Activated T-cell treated with anti-CD3 and anti-CD28 coated beads, Interleukin-2, amount 50 U/mL, for 48 hours (primary cell): ENCODE data around the gene LRRC27.
A peak's percentile ranks its signal among the peaks of the same experiment; 100 is the strongest.
"Not testable (repeated sequence)": the region's sequence is repeated elsewhere in the genome, so short reads cannot be mapped to it uniquely, and the experiment has no call there.

Experiments
- DNase-seq, 2 experiments: peaks; one replicate each; pipeline ENCODE4 v3.0.0-alpha.2; 2020

The LRRC27 gene

DNA sequence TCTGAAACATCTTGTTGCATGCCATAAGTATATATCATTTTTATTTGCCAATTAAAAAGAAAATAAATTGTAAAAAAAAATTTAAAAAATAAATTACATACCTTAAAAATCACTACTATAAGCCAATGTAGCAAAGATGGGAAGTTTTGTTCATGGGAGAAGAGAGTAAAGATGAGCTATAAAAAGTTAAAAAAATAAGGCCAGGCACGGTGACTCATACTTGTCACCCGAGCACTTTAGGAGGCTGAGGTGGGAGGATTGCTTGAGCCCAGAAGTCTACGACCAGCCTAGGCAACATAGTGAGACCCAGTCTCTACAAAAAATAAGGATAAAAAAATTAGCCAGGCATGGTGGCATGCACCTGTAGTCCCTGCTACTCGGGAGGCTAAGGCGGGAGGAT, 15.9 kb upstream of the LRRC27 start:
- DNase-seq, result no peak

- DNase-seq, result not testable (repeated sequence)
Measured at GRCh38 chr10:132317477-132317876, 14.5 kb upstream of the LRRC27 start.

- DNase-seq, result peak; percentile 64 to 69
Measured at GRCh38 chr10:132319853-132320653, 11.9 kb upstream of the LRRC27 start.

DNA sequence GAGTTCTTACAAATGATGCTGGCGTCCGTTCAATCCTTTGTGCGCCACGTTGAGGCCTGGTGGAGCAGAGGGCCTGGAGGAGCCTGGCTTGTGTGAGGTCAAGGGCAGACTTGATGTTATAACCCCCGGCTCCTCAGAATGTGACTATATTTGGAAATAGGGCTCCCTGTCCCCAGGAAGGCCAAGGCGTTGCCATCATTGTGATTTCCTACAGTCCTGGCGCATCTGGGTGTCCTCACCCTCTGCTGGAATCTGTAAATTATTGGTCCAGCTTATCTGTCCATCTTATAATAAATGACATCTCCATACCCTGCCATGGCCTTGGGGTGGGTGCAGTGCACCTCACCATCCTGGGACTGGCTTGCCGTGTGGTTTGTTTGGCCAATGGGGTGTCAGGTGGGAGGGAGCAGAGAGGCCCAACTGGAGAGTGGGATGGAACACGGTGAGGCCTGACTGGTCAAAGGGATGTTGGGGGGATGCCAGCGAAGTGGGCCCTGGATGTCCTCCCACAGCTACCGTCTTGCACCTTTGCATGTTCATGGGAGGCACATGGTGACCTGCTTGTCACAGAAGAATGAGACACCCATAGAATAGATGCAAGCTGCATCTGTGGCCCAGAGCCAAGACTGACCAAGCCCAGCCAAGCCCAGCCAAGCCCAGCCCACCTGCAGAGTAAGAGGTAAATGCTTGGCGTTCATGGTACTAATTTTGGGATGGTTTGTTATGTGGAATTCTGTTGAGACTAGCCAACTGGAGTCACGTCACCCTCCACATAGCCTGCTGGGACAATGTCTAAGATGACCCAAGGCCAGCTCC, 11.1 kb upstream of the LRRC27 start:
- DNase-seq, result no peak

- no peak for DNase-seq
Measured at GRCh38 chr10:132321726-132322125, 10.3 kb upstream of the LRRC27 start.

- no peak for DNase-seq
Measured at GRCh38 chr10:132322586-132323048, 9.4 kb upstream of the LRRC27 start.

- DNase-seq, result no peak
Measured at GRCh38 chr10:132324186-132324585, 7.8 kb upstream of the LRRC27 start.

DNA sequence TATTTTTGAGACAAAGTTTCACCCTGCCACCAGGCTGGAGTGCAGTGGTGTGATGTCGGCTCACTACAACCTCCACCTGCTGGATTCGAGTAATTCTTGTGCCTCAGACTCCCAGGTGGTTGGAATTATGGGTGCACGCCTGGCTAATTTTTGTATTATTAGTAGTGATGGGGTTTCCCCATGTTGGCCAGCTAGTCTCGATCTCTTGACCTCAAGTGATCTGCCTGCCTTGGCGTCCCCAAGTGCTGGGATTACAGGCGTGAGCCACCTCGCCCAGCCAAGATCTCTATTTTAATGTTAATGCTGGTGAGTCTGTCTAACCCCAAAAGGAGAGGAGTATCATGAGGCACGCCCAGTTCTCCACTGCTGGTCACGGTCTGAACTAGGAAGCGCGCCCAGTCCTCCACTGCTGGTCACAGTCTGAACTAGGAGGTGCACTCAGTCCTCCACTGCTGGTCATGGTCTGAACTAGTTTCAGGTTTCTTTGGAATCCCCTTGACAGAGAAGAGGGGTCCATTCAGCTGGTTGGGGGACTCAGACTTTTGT, 5.6 kb upstream of the LRRC27 start:
- DNase-seq, result no peak

- DNase-seq, result peak; percentile 61 to 69
Measured at GRCh38 chr10:132326925-132327324, 5.1 kb upstream of the LRRC27 start.

DNA sequence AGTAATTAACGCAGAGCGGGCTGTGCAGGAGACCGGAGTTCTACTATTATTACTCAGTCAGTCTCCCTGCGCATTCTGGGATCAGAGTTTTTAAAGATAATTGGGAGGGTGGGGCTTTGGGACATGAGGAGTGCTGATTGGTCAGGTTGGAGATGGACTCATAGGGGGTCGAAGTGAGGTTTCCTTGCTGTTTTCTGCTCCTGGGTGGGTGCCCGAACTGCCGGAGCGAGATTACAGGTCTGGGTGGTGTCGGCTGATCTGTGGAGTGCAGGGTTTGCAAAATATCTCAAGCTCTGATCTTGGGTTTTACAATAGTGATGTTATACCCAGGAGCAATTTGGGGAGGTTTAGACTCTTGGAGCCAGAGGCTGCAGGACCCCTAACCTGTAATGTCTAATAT, 3.9 kb upstream of the LRRC27 start:
- no peak for DNase-seq

- no peak for DNase-seq
Measured at GRCh38 chr10:132328738-132329137, 3.3 kb upstream of the LRRC27 start.

DNA sequence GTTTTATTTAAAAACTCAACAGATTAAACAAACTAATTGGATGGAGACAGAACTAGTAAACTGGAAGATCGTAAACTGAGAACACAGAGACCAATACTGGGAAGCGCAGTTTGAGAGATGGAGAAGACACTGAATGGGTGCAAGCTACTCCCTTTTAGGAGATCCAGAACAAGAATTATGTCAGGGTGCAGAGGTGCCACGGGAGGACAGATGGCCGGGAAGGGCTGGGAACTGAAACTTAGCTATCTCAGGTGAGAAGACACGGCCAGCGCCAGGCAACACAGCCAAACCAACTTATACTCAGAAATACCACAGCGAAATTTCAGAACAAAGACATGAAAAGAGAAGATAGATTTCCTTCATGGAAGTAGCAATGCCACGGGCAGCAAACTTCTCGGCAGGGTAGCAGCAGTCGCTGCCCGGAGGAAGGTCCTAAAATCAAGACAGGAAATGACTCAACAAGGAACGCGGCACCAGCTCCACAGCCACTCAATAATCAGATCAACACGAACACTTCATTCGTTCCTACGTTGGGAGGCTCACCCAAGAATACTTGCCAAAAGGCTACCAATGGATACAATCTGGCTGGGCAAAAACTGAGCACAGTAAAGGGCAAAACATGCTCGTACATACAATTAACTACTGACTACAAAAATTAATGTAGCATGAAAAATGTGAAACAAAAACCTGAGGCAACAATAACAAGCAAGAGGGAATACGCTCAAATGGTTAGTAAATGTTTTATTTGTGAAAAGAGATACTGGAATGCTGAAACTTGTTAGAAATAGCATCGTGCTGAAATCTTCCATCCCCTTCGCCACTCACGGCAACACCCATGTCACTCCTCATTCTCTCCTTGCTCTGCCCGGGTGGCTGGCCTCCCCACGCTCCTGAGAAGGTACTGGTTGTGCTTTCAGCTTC, 2.2 kb upstream of the LRRC27 start:
- peak; percentile 48 to 52 for DNase-seq

GRCh38 chr10:132330486-132330833, 1.5 kb upstream of the LRRC27 start:
- DNase-seq, result peak in 1 of 2 experiments; percentile 51

DNA sequence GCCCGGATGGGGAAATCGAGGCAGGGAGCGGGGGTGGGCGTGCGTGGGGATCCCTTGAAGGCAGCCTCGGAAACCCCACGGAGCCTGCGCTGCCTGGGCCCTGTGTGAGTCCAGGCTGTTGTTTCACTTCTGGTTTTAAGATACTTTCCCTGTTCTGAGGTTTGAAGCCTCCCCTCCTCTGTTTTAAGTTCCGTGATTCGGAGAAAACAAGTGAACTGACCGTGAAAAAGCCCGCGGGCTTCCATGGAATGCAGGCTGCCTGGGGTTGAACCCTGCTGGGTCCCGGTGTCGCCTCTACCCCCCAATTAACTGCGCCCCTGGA, 401 bp downstream of the LRRC27 start:
- DNase-seq, result no peak

- DNase-seq, result no peak
Measured at GRCh38 chr10:132333386-132333785, 1.4 kb downstream of the LRRC27 start.

- no peak for DNase-seq
Measured at GRCh38 chr10:132334631-132335188, 2.7 kb downstream of the LRRC27 start.

DNA sequence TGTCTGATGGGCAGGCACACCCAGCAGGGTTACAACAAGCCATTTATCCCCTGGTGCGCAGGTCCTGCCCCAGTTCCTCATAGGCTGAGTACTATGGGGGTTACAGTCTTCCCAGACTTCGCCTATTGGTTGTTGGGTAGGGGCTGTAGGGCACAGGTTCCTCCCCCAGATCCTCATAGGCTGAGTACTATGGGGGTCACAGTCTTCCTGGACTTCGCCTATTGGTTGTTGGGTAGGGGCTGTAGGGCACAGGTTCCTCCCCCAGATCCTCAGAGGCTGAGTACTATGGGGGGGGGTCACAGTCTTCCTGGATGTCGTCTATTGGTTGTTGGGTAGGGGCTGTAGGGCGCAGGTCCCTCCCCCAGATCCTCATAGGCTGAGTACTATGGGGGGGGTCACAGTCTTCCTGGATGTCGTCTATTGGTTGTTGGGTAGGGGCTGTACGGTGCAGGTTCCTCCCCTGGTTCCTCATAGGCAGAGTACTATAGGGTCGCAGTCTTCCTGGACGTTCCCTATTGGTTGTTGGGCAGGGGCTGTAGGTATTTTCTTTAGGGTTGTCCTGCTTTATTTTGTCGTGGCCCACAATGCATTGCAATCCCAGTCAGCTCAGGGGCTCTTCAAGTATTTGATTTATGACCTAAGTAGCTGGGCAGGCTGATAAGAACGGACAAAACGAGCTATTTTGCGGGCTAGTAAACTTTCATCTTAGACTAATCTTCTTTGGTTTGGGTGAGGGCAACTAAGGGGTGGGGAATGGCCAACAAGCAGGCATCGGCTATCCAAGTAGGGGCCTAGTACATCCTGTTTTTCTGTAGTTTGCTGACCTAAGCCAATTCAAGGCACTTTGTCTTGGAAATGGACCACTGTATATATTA, 3.4 kb downstream of the LRRC27 start:
- DNase-seq, result no peak

DNA sequence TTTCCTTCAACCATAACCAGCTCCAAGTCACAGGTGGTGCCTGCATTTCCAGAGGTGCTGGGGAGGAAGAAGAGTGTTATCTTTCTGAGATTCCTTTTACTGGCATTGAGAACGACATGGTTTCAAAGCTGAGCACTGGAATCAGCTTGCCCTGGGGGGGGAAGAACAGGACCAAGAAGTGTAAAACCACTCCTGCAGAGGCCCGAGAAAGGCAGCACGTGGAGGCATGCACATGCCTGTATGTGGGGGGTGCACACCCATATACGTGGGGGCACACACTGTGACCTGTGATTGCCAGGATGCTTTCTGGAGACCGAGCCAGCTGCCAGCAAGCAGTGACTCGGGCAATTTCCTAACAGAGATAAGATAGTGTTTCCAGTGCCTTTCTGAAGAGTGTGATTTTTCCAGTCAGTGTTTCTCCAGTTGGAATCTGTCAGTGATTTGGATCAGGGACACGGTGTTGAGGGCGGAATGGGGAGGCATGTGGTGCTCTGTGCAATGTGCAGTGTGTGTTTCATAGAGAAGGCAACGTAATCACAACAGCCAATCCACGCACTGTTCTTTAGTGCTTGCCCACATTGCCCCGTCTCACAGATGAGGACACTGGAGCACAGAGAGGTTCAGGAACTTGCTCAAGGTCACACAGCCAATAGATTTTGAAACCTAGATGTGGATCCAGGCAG, 4.2 kb downstream of the LRRC27 start:
- no peak for DNase-seq

GRCh38 chr10:132336919-132337407, 5.0 kb downstream of the LRRC27 start:
- DNase-seq, result peak in 1 of 2 experiments; percentile 41

DNA sequence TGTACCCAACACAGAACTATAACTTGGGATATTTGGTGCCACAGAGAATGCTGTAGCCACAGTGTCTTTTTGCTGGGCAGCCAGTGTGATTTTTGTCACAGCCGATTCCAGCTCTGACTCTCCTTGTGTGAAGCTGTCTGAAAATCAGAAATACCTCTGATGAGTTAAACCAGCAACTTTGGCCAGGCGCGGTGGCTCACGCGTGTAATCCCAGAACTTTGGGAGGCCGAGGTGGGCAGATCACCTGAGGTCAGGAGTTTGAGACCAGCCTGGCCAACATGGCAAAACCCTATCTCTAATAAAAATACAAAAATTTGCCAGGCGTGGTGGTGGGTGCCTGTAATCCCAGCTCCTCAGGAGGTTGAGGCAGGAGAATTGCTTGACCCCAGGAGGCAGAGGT, 5.9 kb downstream of the LRRC27 start:
- not testable (repeated sequence) for DNase-seq

- no peak for DNase-seq
Measured at GRCh38 chr10:132338876-132339275, 6.9 kb downstream of the LRRC27 start.
